Measurements from ENCODE around the gene MEI4. TPM values are rescaled to one million over a fixed set of nuclear protein-coding genes. Genes with fewer than 3 reads are reported as not detected.

The MEI4 gene
- total and polyA plus RNA-seq, 2 of the 13 experiments (the other 11 are each of a cell fraction or from before 2014, with no cell fraction given): not detected

DNA sequence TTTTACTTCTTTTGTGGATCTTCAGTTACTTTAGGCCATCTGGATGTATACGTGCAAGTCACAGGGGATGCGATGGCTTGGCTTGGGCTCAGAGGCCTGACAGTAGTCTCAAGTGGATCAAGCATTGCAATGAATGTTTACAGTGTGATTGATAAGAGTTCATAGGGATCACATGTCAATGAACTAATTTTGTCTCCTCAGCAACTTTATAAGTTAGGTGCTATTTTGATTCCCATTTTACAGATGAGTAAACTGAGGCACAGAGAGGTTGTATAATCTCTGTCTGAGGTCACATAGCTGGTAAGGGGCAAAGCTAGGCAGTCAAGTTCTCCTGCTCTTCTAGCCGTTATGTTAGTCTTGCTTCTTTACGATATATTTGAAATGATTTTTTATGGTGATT lies 13.5 kb downstream of the MEI4 start:
- no peaks in the 10 kb centered on the region for H4K20me1 ChIP-seq (ENCODE audit: insufficient read depth, low read length)
- peak; percentile 21 to 70; a peak in 2 of 4 replicates for TF ChIP-seq MAFK (conservative IDR thresholded peaks at IDR 0.05 in 1 of 2, IDR thresholded peaks at IDR 0.05 in 1 of 2; ENCODE audit: low read length in 2 of 2)
- no peak for TF ChIP-seq ZNF790 (CRISPR knock-in tag; IDR thresholded peaks at IDR 0.05; ENCODE audit: borderline replicate concordance)
- TF ChIP-seq ZNF629 (CRISPR knock-in tag; conservative IDR thresholded peaks at IDR 0.05): peak; percentile 31; the same call in 1 of the 2 replicates
- no peak for TF ChIP-seq SMAD9 (CRISPR knock-in tag; IDR thresholded peaks at IDR 0.05)
- peak; percentile 32; the same call in 1 of the 2 replicates for TF ChIP-seq MAFF (IDR thresholded peaks at IDR 0.05; ENCODE audit: low read depth, low read length)
- TF ChIP-seq ZMYM3 (CRISPR knock-in tag; IDR thresholded peaks at IDR 0.05): no peak
- no peak for TF ChIP-seq KLF9 (CRISPR knock-in tag; IDR thresholded peaks at IDR 0.05; ENCODE audit: low read depth)
- TF ChIP-seq, protein P1, sequence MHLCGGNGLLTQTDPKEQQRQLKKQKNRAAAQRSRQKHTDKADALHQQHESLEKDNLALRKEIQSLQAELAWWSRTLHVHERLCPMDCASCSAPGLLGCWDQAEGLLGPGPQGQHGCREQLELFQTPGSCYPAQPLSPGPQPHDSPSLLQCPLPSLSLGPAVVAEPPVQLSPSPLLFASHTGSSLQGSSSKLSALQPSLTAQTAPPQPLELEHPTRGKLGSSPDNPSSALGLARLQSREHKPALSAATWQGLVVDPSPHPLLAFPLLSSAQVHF (CRISPR knock-in tag; IDR thresholded peaks at IDR 0.05): no peak
- TF ChIP-seq, protein P2, sequence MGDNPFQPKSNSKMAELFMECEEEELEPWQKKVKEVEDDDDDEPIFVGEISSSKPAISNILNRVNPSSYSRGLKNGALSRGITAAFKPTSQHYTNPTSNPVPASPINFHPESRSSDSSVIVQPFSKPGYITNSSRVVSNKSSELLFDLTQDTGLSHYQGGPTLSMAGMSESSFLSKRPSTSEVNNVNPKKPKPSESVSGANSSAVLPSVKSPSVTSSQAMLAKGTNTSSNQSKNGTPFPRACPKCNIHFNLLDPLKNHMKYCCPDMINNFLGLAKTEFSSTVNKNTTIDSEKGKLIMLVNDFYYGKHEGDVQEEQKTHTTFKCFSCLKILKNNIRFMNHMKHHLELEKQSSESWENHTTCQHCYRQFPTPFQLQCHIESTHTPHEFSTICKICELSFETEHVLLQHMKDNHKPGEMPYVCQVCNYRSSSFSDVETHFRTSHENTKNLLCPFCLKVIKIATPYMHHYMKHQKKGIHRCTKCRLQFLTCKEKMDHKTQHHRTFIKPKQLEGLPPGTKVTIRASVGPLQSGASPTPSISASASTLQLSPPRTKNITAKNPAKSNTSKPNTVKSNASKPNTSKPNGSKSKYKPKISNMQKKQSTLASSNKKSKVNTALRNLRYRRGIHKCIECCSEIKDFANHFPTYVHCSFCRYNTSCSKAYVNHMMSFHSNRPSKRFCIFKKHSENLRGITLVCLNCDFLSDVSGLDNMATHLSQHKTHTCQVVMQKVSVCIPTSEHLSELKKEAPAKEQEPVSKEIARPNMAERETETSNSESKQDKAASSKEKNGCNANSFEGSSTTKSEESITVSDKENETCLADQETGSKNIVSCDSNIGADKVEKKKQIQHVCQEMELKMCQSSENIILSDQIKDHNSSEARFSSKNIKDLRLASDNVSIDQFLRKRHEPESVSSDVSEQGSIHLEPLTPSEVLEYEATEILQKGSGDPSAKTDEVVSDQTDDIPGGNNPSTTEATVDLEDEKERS (CRISPR knock-in tag; IDR thresholded peaks at IDR 0.05): no peak
- TF ChIP-seq, protein P3, sequence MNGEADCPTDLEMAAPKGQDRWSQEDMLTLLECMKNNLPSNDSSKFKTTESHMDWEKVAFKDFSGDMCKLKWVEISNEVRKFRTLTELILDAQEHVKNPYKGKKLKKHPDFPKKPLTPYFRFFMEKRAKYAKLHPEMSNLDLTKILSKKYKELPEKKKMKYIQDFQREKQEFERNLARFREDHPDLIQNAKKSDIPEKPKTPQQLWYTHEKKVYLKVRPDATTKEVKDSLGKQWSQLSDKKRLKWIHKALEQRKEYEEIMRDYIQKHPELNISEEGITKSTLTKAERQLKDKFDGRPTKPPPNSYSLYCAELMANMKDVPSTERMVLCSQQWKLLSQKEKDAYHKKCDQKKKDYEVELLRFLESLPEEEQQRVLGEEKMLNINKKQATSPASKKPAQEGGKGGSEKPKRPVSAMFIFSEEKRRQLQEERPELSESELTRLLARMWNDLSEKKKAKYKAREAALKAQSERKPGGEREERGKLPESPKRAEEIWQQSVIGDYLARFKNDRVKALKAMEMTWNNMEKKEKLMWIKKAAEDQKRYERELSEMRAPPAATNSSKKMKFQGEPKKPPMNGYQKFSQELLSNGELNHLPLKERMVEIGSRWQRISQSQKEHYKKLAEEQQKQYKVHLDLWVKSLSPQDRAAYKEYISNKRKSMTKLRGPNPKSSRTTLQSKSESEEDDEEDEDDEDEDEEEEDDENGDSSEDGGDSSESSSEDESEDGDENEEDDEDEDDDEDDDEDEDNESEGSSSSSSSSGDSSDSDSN (CRISPR knock-in tag; IDR thresholded peaks at IDR 0.05): no peak
- TF ChIP-seq ZNF430 (CRISPR knock-in tag; IDR thresholded peaks at IDR 0.05): no peak
- H3K4me2 ChIP-seq (ENCODE audit: low read depth, low read length): no peak overlapping the region
- ATAC-seq (no peak), DNase-seq (ENCODE audit: low spot score) (no peak), FAIRE-seq (no peak)
- H3K36me3 ChIP-seq (replicated peaks in 1 of 2; ENCODE audit: control insufficient read depth in 1 of 2, insufficient read depth in 2 of 2, low read length in 2 of 2): no peaks in the 10 kb centered on the region
- no TSS peak for BruUV-seq (replicated peaks)
- H3K27ac ChIP-seq (ENCODE audit: extremely low read length, insufficient read depth, low read length): no peak overlapping the region
- no peaks in the 10 kb centered on the region for H3K27me3 ChIP-seq (ENCODE audit: control insufficient read depth in 1 of 2, insufficient read depth in 2 of 2, low read length in 2 of 2)
- H3K9me3 ChIP-seq (ENCODE audit: low read length): no peaks in the 10 kb centered on the region
- H3K4me1 ChIP-seq (ENCODE audit: insufficient read depth, low read length): no peaks in the 10 kb centered on the region
- no peak overlapping the region for H3K9ac ChIP-seq (ENCODE audit: insufficient read depth, low read depth, low read length)
- intact Hi-C loops (cut with micrococcal nuclease; ENCODE audit: unreplicated experiment) (no loop called here), in situ Hi-C loops (cut with HindIII; ENCODE audit: extremely low pct_ligation_motif_present, low pct_unique_long_range_greater_than_20kb) (no loop called here)
- no peaks in the 10 kb centered on the region for H3K79me2 ChIP-seq (ENCODE audit: insufficient read depth, low read length)
- no peak overlapping the region for H2AFZ ChIP-seq (ENCODE audit: low read length)
- POLR2A ChIA-PET: no interaction called here
- CTCF ChIA-PET (ENCODE audit: low intra/inter-chr PET ratio, low total read pairs): no interaction called here
- no peak overlapping the region for H3K4me3 ChIP-seq (replicated peaks in 1 of 3; ENCODE audit: insufficient read depth in 1 of 3, low read depth in 2 of 3, low read length in 3 of 3)
- WGBS (ENCODE audit: low lambda C conversion rate): 47% methylated on average over 4 of the region's 4 CpGs

Data from HepG2 (cell line).